SJSA1 (cell line): Measurements from ENCODE around the gene CAPN10. TPM values are rescaled to one million over a fixed set of nuclear protein-coding genes. Genes with fewer than 3 reads are reported as not detected.

Experiments used
- DNase-seq, 2 experiments: peaks; one replicate each; pipeline ENCODE4 v3.0.0-alpha.2; 2015 to 2020; ENCODE audit warnings: low spot score in 2 of 2, low read depth in 1 of 2
- H3K27ac ChIP-seq: fragments of 250-450 bp; sonication (Bioruptor Pico); 2 replicates; pipeline ENCODE4 v1.5.1; 2020; ENCODE audit warnings: mild to moderate bottlenecking, moderate library complexity
- H3K27me3 ChIP-seq: fragments of 250-450 bp; sonication (Bioruptor Pico); replicated peaks from 2 replicates; pipeline ENCODE4 v1.5.1; 2020; ENCODE audit warnings: mild to moderate bottlenecking, moderate library complexity
- H3K36me3 ChIP-seq: fragments of 250-450 bp; sonication (Bioruptor Pico); 2 replicates; pipeline ENCODE4 v1.5.1; 2020; ENCODE audit warnings: mild to moderate bottlenecking
- H3K4me1 ChIP-seq: fragments of 250-450 bp; sonication (Bioruptor Pico); replicated peaks from 2 replicates; pipeline ENCODE4 v1.6.1; 2021; ENCODE audit warnings: mild to moderate bottlenecking
- H3K4me3 ChIP-seq: fragments of 250-450 bp; sonication (Bioruptor Pico); 2 replicates; pipeline ENCODE4 v1.5.1; 2020; ENCODE audit warnings: mild to moderate bottlenecking
- H3K9me3 ChIP-seq: fragments of 250-450 bp; sonication (Bioruptor Pico); replicated peaks from 2 replicates; pipeline ENCODE4 v1.5.1; 2020; ENCODE audit warnings: mild to moderate bottlenecking
- total RNA-seq: library from RNA; depleted of rRNA; stranded (reverse); fragments of >200 nt; shearing (Covaris generic); gene quantifications from 2 replicates; pipeline ENCODE4 v1.2.3, GENCODE V29; 2014

CAPN10 gene
- total RNA-seq, 1 experiment from 2014 or later: 17.7 TPM

GRCh38 chr2:240637116-240637900 lies 50.8 kb downstream of the CAPN10 start:
- H3K9me3 ChIP-seq: peaks cover 6% of the 10 kb centered on the region; the same call in 1 of the 2 replicates
- DNase-seq: no peak
- H3K4me3 ChIP-seq: no peak overlapping the region
- H3K36me3 ChIP-seq: no peaks in the 10 kb centered on the region
- no peak overlapping the region for H3K27ac ChIP-seq
- H3K4me1 ChIP-seq: no peaks in the 10 kb centered on the region
- H3K27me3 ChIP-seq: peaks cover 17% of the 10 kb centered on the region; the same call in 1 of the 2 replicates

- DNase-seq: no peak
- no peak overlapping the region for H3K27ac ChIP-seq
Observed at GRCh38 chr2:240637901-240638345, 51.4 kb downstream of the CAPN10 start.

GRCh38 chr2:240638512-240639160 lies 52.1 kb downstream of the CAPN10 start:
- Histone ChIP-seq H3K4me3 (no peak overlapping the region), H3K36me3 (no peaks in the 10 kb centered on the region), H3K4me1 (no peaks in the 10 kb centered on the region), H3K9me3 (0 out of 2 replicates have a peak, but pooled peaks cover 3% of the 10 kb centered on the region), H3K27me3 (peaks cover 26% of the 10 kb centered on the region), H3K27ac (no peak overlapping the region)
- DNase-seq: no peak

More at GRCh38 chr2:240637901-240638345, 51.4 kb downstream of the CAPN10 start:
- Histone ChIP-seq H3K4me3 (no peak overlapping the region), H3K36me3 (no peaks in the 10 kb centered on the region), H3K27me3 (peaks cover 21% of the 10 kb centered on the region), H3K4me1 (no peaks in the 10 kb centered on the region), H3K9me3 (0 out of 2 replicates have a peak, but pooled peaks cover 6% of the 10 kb centered on the region)

GRCh38 chr2:240639566-240639965 lies 53.0 kb downstream of the CAPN10 start:
- peaks cover 35% of the 10 kb centered on the region for H3K27me3 ChIP-seq

GRCh38 chr2:240640939-240641338 lies 54.4 kb downstream of the CAPN10 start:
- Histone ChIP-seq H3K4me3 (no peak overlapping the region), H3K9me3 (no peaks in the 10 kb centered on the region), H3K27ac (no peak overlapping the region), H3K27me3 (peaks cover 43% of the 10 kb centered on the region), H3K36me3 (no peaks in the 10 kb centered on the region), H3K4me1 (no peaks in the 10 kb centered on the region)
- no peak for DNase-seq

More at GRCh38 chr2:240639566-240639965, 53.0 kb downstream of the CAPN10 start:
- peak in 1 of 2 experiments; percentile 31 for DNase-seq
- H3K27ac ChIP-seq: no peak overlapping the region
- no peak overlapping the region for H3K4me3 ChIP-seq
- H3K4me1 ChIP-seq: no peaks in the 10 kb centered on the region
- H3K36me3 ChIP-seq: no peaks in the 10 kb centered on the region
- H3K9me3 ChIP-seq: no peaks in the 10 kb centered on the region

GRCh38 chr2:240642061-240642805 lies 55.7 kb downstream of the CAPN10 start:
- H3K9me3 ChIP-seq: no peaks in the 10 kb centered on the region
- no peak overlapping the region for H3K4me3 ChIP-seq
- H3K4me1 ChIP-seq: no peaks in the 10 kb centered on the region
- H3K36me3 ChIP-seq: no peaks in the 10 kb centered on the region
- H3K27ac ChIP-seq: no peak overlapping the region
- no peak for DNase-seq
- H3K27me3 ChIP-seq: peaks cover 55% of the 10 kb centered on the region

DNA sequence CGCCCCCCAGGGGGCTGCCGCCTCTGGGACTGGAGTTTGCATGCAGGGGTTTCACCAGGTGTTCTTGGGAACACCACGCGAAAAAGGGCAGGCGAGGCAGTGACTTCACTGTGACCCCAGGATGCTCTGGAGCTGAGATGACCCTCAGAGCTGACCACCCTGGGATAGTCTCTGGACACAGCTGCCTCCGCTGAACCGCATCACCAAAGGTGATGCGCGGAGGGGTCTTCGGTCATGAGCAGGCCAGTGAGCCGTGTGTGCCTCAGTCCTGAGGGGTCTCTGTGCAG lies 56.2 kb downstream of the CAPN10 start:
- H3K4me3 ChIP-seq: no peak overlapping the region
- H3K36me3 ChIP-seq: no peaks in the 10 kb centered on the region

DNA sequence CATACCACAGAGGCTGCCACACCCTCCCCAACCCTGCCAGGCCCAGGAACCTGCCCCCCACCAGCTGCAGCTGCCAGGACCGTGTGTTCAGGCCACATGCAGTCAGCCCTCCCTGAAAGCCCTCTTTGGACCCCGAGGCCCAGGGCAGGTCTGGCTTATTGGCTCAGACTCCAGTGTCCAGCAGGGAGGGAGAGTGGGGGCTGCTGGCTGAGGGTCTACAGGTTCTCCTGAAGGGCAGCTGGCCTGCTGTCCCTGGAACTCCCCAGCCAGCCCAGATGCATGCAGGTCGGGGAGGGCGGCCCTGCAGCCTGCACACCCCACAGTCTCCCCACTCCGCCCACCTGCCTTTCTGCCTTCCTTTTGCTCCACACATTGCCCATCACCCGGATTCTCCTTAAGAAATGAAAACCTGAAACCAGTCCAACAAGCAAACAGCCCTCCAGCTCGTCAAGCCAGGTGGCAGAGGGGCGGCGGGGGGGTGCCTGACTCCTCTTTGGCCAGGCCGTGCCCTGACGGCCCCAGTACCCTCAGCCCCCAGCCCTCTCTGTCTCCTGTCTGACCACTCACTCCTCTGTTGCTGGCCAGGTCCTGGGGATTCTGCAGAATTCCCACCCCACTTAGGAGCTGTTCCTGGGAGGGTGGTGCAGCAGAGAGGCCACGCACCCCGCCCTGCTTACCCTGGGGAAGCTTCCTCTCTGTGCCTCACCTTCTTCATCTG lies 56.7 kb downstream of the CAPN10 start:
- Histone ChIP-seq H3K27me3 (peaks cover 59% of the 10 kb centered on the region), H3K4me1 (no peaks in the 10 kb centered on the region), H3K36me3 (no peaks in the 10 kb centered on the region), H3K9me3 (no peaks in the 10 kb centered on the region), H3K27ac (no peak overlapping the region), H3K4me3 (no peak overlapping the region)
- DNase-seq: no peak

More for the DNA sequence above, 56.2 kb downstream of the CAPN10 start:
- Histone ChIP-seq H3K9me3 (no peaks in the 10 kb centered on the region), H3K27ac (no peak overlapping the region), H3K4me1 (no peaks in the 10 kb centered on the region), H3K27me3 (peaks cover 60% of the 10 kb centered on the region)
- no peak for DNase-seq

- H3K27me3 ChIP-seq: peaks cover 59% of the 10 kb centered on the region
- H3K4me1 ChIP-seq: no peaks in the 10 kb centered on the region
- no peak overlapping the region for H3K4me3 ChIP-seq
- DNase-seq: no peak
- H3K36me3 ChIP-seq: no peaks in the 10 kb centered on the region
- H3K9me3 ChIP-seq: no peaks in the 10 kb centered on the region
- no peak overlapping the region for H3K27ac ChIP-seq
Observed at GRCh38 chr2:240643811-240644150, 57.2 kb downstream of the CAPN10 start.

DNA sequence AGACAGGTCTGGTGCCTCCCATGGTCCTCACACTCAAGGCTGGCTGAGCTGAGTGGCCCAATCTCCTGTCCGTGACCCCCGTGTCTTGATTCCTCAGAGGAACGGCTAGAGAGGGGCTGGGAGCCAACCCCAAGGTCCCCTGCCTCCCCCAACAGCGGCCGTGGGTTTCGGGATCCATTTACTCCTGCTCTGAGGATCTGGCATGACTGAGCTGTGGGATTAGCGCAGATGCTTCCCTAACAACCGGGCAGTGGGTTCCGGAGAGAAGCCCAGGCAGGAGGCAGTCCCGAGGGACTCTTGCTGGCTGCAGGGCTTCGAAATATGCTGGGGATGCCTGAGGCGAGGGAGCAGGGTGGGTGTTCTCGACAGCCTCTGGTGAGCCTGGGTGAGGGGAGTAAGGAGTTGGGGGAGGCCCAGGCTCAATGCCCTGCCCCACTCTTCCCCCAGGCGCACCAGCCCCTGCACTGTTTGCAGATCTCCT lies 57.7 kb downstream of the CAPN10 start:
- Histone ChIP-seq H3K36me3 (no peaks in the 10 kb centered on the region), H3K9me3 (no peaks in the 10 kb centered on the region), H3K27ac (no peak overlapping the region), H3K4me3 (no peak overlapping the region), H3K27me3 (peaks cover 59% of the 10 kb centered on the region), H3K4me1 (no peaks in the 10 kb centered on the region)
- no peak for DNase-seq

GRCh38 chr2:240644859-240645301 lies 58.3 kb downstream of the CAPN10 start:
- H3K4me3 ChIP-seq: no peak overlapping the region
- H3K9me3 ChIP-seq: no peaks in the 10 kb centered on the region
- H3K27me3 ChIP-seq: peaks cover 62% of the 10 kb centered on the region
- no peaks in the 10 kb centered on the region for H3K4me1 ChIP-seq
- H3K36me3 ChIP-seq: no peaks in the 10 kb centered on the region
- DNase-seq: no peak
- H3K27ac ChIP-seq: no peak overlapping the region

- no peak for DNase-seq
- Histone ChIP-seq H3K4me1 (no peaks in the 10 kb centered on the region), H3K27ac (no peak overlapping the region), H3K27me3 (peaks cover 67% of the 10 kb centered on the region), H3K36me3 (no peaks in the 10 kb centered on the region), H3K9me3 (no peaks in the 10 kb centered on the region), H3K4me3 (no peak overlapping the region)
Observed at GRCh38 chr2:240645346-240645745, 58.8 kb downstream of the CAPN10 start.

DNA sequence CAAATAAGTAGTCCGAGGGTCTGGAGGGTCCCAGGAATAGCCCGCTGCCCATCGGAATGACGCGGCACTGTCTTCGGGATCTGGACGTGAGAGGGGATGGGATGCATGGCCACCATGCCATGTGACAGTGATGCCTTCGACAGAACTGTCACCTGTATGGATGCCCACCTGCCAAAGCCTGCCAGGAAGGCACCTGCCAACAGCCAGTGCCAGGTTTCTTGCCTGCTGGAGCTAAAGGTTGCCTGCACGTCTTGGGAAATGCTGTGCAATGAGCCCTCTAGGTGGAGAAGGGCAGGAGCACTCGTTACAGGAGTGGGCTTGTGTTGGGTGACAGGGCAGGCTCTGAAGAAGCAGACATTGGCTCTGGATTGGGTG lies 59.3 kb downstream of the CAPN10 start:
- Histone ChIP-seq H3K4me3 (no peak overlapping the region), H3K27ac (no peak overlapping the region), H3K36me3 (no peaks in the 10 kb centered on the region), H3K4me1 (no peaks in the 10 kb centered on the region), H3K9me3 (no peaks in the 10 kb centered on the region), H3K27me3 (peaks cover 70% of the 10 kb centered on the region)
- DNase-seq: no peak
